Measurements from ENCODE around the gene APC2. TPM values are rescaled to one million over a fixed set of nuclear protein-coding genes. Genes with fewer than 3 reads are reported as not detected.

APC2 gene
- total and polyA plus RNA-seq, 7 experiments from 2014 or later: 0.01 to 0.24 (median 0.07) TPM

DNA sequence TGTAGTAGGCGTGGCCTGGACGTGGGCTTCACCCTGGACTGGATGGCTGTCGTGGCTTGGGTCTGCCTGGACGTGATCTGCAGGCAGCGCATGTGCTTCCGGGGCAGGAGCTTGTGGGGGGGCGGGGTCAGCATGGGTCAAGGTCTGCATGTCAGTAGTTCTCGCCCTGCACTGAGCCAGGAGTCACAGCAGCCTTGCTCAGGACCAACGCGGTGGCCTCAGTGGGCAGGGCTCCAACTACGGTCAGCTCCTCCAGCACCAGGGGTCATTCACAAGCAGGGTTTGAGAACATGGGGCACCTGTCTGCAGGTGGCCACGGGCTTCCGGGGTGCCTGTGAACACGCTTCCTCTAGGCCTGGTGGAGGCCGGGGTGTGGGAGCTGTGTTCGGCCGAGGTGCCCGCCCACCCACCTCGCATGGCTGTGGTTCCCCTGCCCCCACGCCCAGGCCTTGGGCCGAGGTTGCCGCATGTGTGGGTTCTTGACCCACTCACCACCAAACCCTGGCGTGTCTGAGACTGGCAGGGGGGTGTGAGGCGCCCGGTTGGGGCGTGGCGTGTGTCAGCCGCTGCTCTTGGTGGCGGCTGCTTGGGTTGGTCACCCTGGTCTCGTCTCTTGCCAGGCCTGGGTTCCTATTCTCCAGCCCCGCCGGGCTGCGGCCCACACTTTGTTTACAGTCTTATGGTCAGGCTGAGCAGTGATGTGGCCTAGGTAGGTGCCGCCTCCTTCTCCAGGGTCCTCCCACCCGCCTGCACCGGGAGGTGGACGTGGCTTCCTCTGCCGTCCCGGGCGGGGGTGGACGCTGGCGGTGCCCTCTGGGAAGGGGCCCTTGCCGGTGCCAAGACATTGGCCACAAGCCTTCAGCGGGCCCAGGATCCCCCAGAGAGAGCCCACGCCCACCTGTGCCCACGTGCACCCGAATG lies 16.5 kb upstream of the APC2 start:
- Mint-ChIP-seq H3K4me1 (peaks cover 0 to 8% (median 5%) of the 10 kb centered on the region in 7 donors), H3K4me3 (no peak overlapping the region)
- H3K36me3 ChIP-seq (ENCODE audit: control insufficient read depth in 2 of 3, insufficient read depth in 3 of 3, low read length in 3 of 3): peaks cover 0 to 65% (median 7%) of the 10 kb centered on the region in 3 experiments

DNA sequence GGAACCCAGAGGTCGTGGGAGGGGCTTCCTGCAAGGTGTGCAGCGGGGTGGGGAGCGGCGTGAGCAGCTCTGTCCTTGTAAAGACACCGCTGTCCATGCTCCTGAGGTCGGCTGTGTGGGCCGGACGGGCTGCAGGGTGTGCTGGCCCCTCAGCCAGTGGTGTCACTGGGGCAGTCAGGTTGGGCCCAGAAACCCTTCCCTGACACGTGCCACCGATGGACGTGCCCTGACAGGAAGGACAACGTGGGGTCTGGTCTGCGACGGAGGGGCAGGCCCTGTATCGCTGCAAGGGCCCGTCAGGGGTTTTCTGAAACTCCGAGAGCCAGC lies 15.9 kb upstream of the APC2 start:
- Histone ChIP-seq H3K4me3 (ENCODE audit: low read length) (no peak overlapping the region), H3K36me3 (ENCODE audit: control insufficient read depth in 2 of 3, insufficient read depth in 3 of 3, low read length in 3 of 3) (peaks cover 0 to 63% (median 7%) of the 10 kb centered on the region in 3 experiments), H3K4me1 (ENCODE audit: control insufficient read depth in 2 of 2, insufficient read depth in 2 of 2, low read length in 2 of 2) (peaks cover 0 to 4% of the 10 kb centered on the region in 2 donors), H3K9me3 (ENCODE audit: control insufficient read depth in 2 of 3, low read length in 3 of 3) (no peaks in the 10 kb centered on the region), H3K27ac (ENCODE audit: low read depth, low read length) (no peak overlapping the region), H3K27me3 (ENCODE audit: control insufficient read depth in 2 of 2, insufficient read depth in 2 of 2, low read length in 2 of 2) (no peaks in the 10 kb centered on the region)
- H3K27ac Mint-ChIP-seq: no peak overlapping the region
- ChIA-PET POLR2A (no interaction called here), CTCF (no interaction called here)
- intact Hi-C loops (cut with micrococcal nuclease): no loop called here
- H3K36me3 Mint-ChIP-seq: peaks cover 0 to 7% (median 4%) of the 10 kb centered on the region in 5 donors
- H3K27me3 Mint-ChIP-seq: no peaks in the 10 kb centered on the region
- peaks cover 0 to 3% (median 0%) of the 10 kb centered on the region in 11 donors for H3K9me3 Mint-ChIP-seq
- ATAC-seq (no peak), DNase-seq (no peak)
- H3K4me1 Mint-ChIP-seq: peaks cover 0 to 9% (median 6%) of the 10 kb centered on the region in 7 donors
- no peak overlapping the region for H3K4me3 Mint-ChIP-seq

More for the DNA sequence above, 16.5 kb upstream of the APC2 start:
- Mint-ChIP-seq H3K27me3 (no peaks in the 10 kb centered on the region), H3K36me3 (peaks cover 0 to 7% (median 4%) of the 10 kb centered on the region in 5 donors), H3K27ac (no peak overlapping the region), H3K9me3 (peaks cover 0 to 3% (median 0%) of the 10 kb centered on the region in 11 donors)
- ChIA-PET CTCF (no interaction called here), POLR2A (interaction anchor here (0.9 kb wide), 1 partner anchor 15 kb away, joined by 3 read pairs; no protein-coding TSS in a partner anchor)
- ATAC-seq: no peak
- intact Hi-C loops (cut with micrococcal nuclease): no loop called here
- Histone ChIP-seq H3K4me1 (ENCODE audit: control insufficient read depth in 2 of 2, insufficient read depth in 2 of 2, low read length in 2 of 2) (peaks cover 0 to 4% of the 10 kb centered on the region in 2 donors), H3K9me3 (ENCODE audit: control insufficient read depth in 2 of 3, low read length in 3 of 3) (no peaks in the 10 kb centered on the region), H3K27me3 (ENCODE audit: control insufficient read depth in 2 of 2, insufficient read depth in 2 of 2, low read length in 2 of 2) (no peaks in the 10 kb centered on the region), H3K4me3 (ENCODE audit: low read length) (no peak overlapping the region), H3K27ac (ENCODE audit: low read depth, low read length) (no peak overlapping the region)
- DNase-seq: no peak

DNA sequence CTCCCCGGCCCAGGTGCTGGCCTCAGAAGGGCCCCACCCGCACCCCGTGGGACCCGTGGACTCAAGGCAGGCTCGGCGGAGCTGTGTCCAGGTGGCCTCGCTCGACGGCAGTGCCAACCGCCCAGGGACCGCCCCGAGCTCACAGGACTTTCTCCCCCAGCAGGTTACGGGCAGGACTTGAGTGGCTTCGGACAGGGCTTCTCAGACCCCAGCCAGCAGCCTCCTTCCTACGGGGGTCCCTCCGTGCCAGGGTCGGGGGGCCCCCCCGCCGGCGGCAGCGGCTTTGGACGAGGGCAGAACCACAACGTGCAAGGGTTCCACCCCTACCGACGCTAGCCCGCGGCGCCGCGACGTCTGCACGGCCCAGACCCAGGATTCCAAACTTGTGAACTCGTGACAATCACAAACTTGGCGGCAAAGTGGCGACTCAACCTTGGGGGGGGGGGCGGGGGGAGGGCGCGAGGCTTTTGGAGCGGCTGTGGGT lies 15.3 kb upstream of the APC2 start:
- no peak overlapping the region for H3K27ac ChIP-seq (ENCODE audit: low read depth, low read length)
- H3K27ac Mint-ChIP-seq: no peak overlapping the region
- peaks cover 2 to 12% (median 8%) of the 10 kb centered on the region in 7 donors for H3K4me1 Mint-ChIP-seq
- H3K4me3 ChIP-seq (ENCODE audit: low read length): no peak overlapping the region
- ChIA-PET POLR2A (no interaction called here), CTCF (no interaction called here)
- H3K27me3 ChIP-seq (ENCODE audit: control insufficient read depth in 2 of 2, insufficient read depth in 2 of 2, low read length in 2 of 2): no peaks in the 10 kb centered on the region
- intact Hi-C loops (cut with micrococcal nuclease): no loop called here
- no peak for DNase-seq
- no peak overlapping the region for H3K4me3 Mint-ChIP-seq
- peaks cover 5 to 8% of the 10 kb centered on the region in 2 donors for H3K4me1 ChIP-seq (ENCODE audit: control insufficient read depth in 2 of 2, insufficient read depth in 2 of 2, low read length in 2 of 2)
- peaks cover 0 to 62% (median 9%) of the 10 kb centered on the region in 3 experiments for H3K36me3 ChIP-seq (ENCODE audit: control insufficient read depth in 2 of 3, insufficient read depth in 3 of 3, low read length in 3 of 3)
- peaks cover 0 to 3% (median 0%) of the 10 kb centered on the region in 11 donors for H3K9me3 Mint-ChIP-seq
- H3K27me3 Mint-ChIP-seq: no peaks in the 10 kb centered on the region
- peaks cover 0 to 9% (median 4%) of the 10 kb centered on the region in 5 donors for H3K36me3 Mint-ChIP-seq
- no peaks in the 10 kb centered on the region for H3K9me3 ChIP-seq (ENCODE audit: control insufficient read depth in 2 of 3, low read length in 3 of 3)
- ATAC-seq: no peak

GRCh38 chr19:1435378-1435989 lies 14.4 kb upstream of the APC2 start:
- H3K9me3 Mint-ChIP-seq: peaks cover 0 to 4% (median 0%) of the 10 kb centered on the region in 11 donors
- ATAC-seq (no peak), DNase-seq (no peak)
- POLR2A ChIA-PET: interaction anchor here (1.3 kb wide), 1 partner anchor 27 kb away, joined by 3 read pairs; no protein-coding TSS in a partner anchor
- H3K9me3 ChIP-seq (ENCODE audit: control insufficient read depth in 2 of 3, low read length in 3 of 3): no peaks in the 10 kb centered on the region
- peaks cover 0 to 62% (median 16%) of the 10 kb centered on the region in 3 experiments for H3K36me3 ChIP-seq (ENCODE audit: control insufficient read depth in 2 of 3, insufficient read depth in 3 of 3, low read length in 3 of 3)
- no peak overlapping the region for H3K4me3 ChIP-seq (ENCODE audit: low read length)
- peaks cover 8 to 21% (median 14%) of the 10 kb centered on the region in 7 donors for H3K4me1 Mint-ChIP-seq
- peak overlapping the region in 1 of 9 donors; percentile 16 for H3K27ac Mint-ChIP-seq
- intact Hi-C loops (cut with micrococcal nuclease): no loop called here
- H3K27me3 ChIP-seq (ENCODE audit: control insufficient read depth in 2 of 2, insufficient read depth in 2 of 2, low read length in 2 of 2): no peaks in the 10 kb centered on the region
- H3K36me3 Mint-ChIP-seq: peaks cover 0 to 13% (median 4%) of the 10 kb centered on the region in 5 donors
- H3K4me1 ChIP-seq (ENCODE audit: control insufficient read depth in 2 of 2, insufficient read depth in 2 of 2, low read length in 2 of 2): peaks cover 8 to 11% of the 10 kb centered on the region in 2 donors
- no peak overlapping the region for H3K27ac ChIP-seq (ENCODE audit: low read depth, low read length)
- CTCF ChIA-PET: no interaction called here
- no peak overlapping the region for H3K4me3 Mint-ChIP-seq
- H3K27me3 Mint-ChIP-seq: no peaks in the 10 kb centered on the region

DNA sequence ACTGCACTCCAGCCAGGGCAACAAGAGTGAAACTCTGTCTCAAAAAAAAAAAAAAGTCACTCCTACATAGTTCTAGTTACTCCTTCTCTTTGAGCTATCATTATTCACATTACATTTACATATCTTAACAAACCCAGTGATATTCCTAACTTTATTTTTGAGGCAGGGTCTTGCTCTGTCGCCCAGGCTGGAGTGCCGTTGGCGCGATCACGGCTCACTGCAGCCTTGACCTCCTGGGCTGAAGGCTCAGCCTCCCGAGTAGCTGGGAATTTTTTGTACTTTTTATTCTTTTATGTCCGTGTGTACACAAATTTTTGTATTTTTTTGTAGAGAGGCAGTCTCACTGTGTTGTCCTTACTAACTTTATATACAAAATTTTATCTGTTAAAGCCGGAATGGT lies 12.3 kb upstream of the APC2 start:
- peaks cover 14 to 69% (median 18%) of the 10 kb centered on the region in 3 experiments for H3K36me3 ChIP-seq (ENCODE audit: control insufficient read depth in 2 of 3, insufficient read depth in 3 of 3, low read length in 3 of 3)
- no peaks in the 10 kb centered on the region for H3K27me3 Mint-ChIP-seq
- H3K36me3 Mint-ChIP-seq: peaks cover 0 to 26% (median 8%) of the 10 kb centered on the region in 5 donors
- peaks cover 8 to 11% of the 10 kb centered on the region in 2 donors for H3K4me1 ChIP-seq (ENCODE audit: control insufficient read depth in 2 of 2, insufficient read depth in 2 of 2, low read length in 2 of 2)
- no peaks in the 10 kb centered on the region for H3K27me3 ChIP-seq (ENCODE audit: control insufficient read depth in 2 of 2, insufficient read depth in 2 of 2, low read length in 2 of 2)
- ChIA-PET CTCF (interaction anchor here (0.6 kb wide), 1 partner anchor 901 kb away, joined by 3 read pairs; no protein-coding TSS in a partner anchor), POLR2A (interaction anchor here (0.6 to 1.6 kb wide), 5 partner anchors 17 to 927 kb away, joined by 3 to 6 read pairs (median 5); partner anchors contain the start of genes CIRBP and MBD3)
- ATAC-seq: no peak
- intact Hi-C loops (cut with micrococcal nuclease): loop anchor here (1.0 to 2.0 kb wide), 10 partner anchors 30 to 168 kb away; partner anchors contain the start of genes C19orf25 (in 2 of the 2), DAZAP1 (in 2 of the 2), FAM174C (in 2 of the 2) and ADAMTSL5 (in 1 of the 2)
- H3K9me3 Mint-ChIP-seq: peaks cover 0 to 6% (median 0%) of the 10 kb centered on the region in 11 donors
- peaks cover 9 to 34% (median 15%) of the 10 kb centered on the region in 7 donors for H3K4me1 Mint-ChIP-seq
- no peak overlapping the region for H3K27ac ChIP-seq (ENCODE audit: low read depth, low read length)
- H3K4me3 ChIP-seq (ENCODE audit: low read length): no peak overlapping the region
- no peaks in the 10 kb centered on the region for H3K9me3 ChIP-seq (ENCODE audit: control insufficient read depth in 2 of 3, low read length in 3 of 3)
- H3K27ac Mint-ChIP-seq: peak overlapping the region; percentile 38 to 100 (median 97)
- peak overlapping the region in 7 of 10 donors; percentile 29 to 99 (median 96) for H3K4me3 Mint-ChIP-seq
- no peak for DNase-seq

Measured in naive thymus-derived CD4-positive, alpha-beta T cell (primary cell).